HEK293 (cell line): ENCODE measurements around the gene CATSPER3.
A peak's percentile ranks its signal among the peaks of the same experiment; 100 is the strongest.

Experiments used
- CTCF ChIA-PET: fragments of 350-600 bp; formaldehyde crosslinking; extraction: SDS; loops from one replicate; lab custom pipeline; 2021; ENCODE audit warnings: antibody characterized with exemption; lab: Yijun Ruan, JAX
- POLR2A ChIA-PET: fragments of 300-600 bp; formaldehyde crosslinking; extraction: SDS; loops from one replicate; lab custom pipeline; 2020; ENCODE audit warnings: antibody characterized with exemption, inconsistent platforms; lab: Yijun Ruan, JAX
- H3K27ac ChIP-seq: fragments of 200-500 bp; sonication (Bioruptor generic); 2 replicates; pipeline ENCODE4 v1.5.1; 2014; ENCODE audit warnings: low read depth, low read length, control low read depth, inconsistent platforms; ENCODE audit errors: extremely low read depth
- H3K36me3 ChIP-seq, 2 experiments: fragments of 200-500 bp in 1 of 2; sonication (Bioruptor generic) in 1 of 2; 1 replicate in 1 of 2; 2 replicates in 1 of 2; pipeline ENCODE4 v1.5.1; 2014 to 2017; ENCODE audit warnings: inconsistent platforms in 2 of 2, low read length in 2 of 2; ENCODE audit not compliant: control insufficient read depth in 2 of 2, insufficient read depth in 1 of 2
- H3K4me1 ChIP-seq: fragments of 200-500 bp; sonication (Bioruptor generic); 2 replicates; pipeline ENCODE4 v1.5.1; 2014; ENCODE audit warnings: mild to moderate bottlenecking, low read length, inconsistent platforms; ENCODE audit not compliant: control insufficient read depth, insufficient read depth
- H3K4me3 ChIP-seq: 2 replicates; pipeline ENCODE4 v1.5.1; 2011; ENCODE audit warnings: low read depth, mild to moderate bottlenecking, control low read depth, low read length, moderate library complexity
- H3K9me3 ChIP-seq: fragments of 200-500 bp; sonication (Bioruptor generic); 2 replicates; pipeline ENCODE4 v1.5.1; 2014; ENCODE audit warnings: low read depth, low read length, inconsistent platforms; ENCODE audit not compliant: control insufficient read depth, insufficient read depth
- EGR2 ChIP-seq: fragments of 450-650 bp; formaldehyde crosslinking; IDR thresholded peaks from 2 replicates; pipeline ENCODE4 v1.5.1; 2016; ENCODE audit warnings: low read depth, missing biosample characterization, missing genetic modification characterization
- KLF1 ChIP-seq: fragments of 450-650 bp; formaldehyde crosslinking; IDR thresholded peaks from 2 replicates; pipeline ENCODE4 v1.5.1; 2016; ENCODE audit warnings: missing biosample characterization, missing genetic modification characterization
- KLF8 ChIP-seq: fragments of 450-650 bp; formaldehyde crosslinking; IDR thresholded peaks from 2 replicates; pipeline ENCODE4 v1.5.1; 2016; ENCODE audit warnings: missing biosample characterization, missing genetic modification characterization
- MEIS1 ChIP-seq: sonication (generic); formaldehyde crosslinking; IDR thresholded peaks from 2 replicates; pipeline ENCODE4 v1.8.1; 2022; ENCODE audit warnings: missing genetic modification reagents, mild to moderate bottlenecking, borderline replicate concordance
- SP2 ChIP-seq: fragments of 450-650 bp; formaldehyde crosslinking; IDR thresholded peaks from 2 replicates; pipeline ENCODE4 v1.5.1; 2016; ENCODE audit warnings: missing biosample characterization, missing genetic modification characterization
- ZBTB48 ChIP-seq: fragments of 450-650 bp; formaldehyde crosslinking; IDR thresholded peaks from 2 replicates; pipeline ENCODE4 v1.5.1; 2016; ENCODE audit warnings: missing biosample characterization, missing genetic modification characterization
- ZFHX2 ChIP-seq: fragments of 450-650 bp; formaldehyde crosslinking; conservative IDR thresholded peaks from 2 replicates; pipeline ENCODE4 v1.5.1; 2016; ENCODE audit warnings: missing biosample characterization, missing genetic modification characterization
- ZNF138 ChIP-seq: fragments of 450-650 bp; formaldehyde crosslinking; IDR thresholded peaks from 2 replicates; pipeline ENCODE4 v1.5.1; 2016; ENCODE audit warnings: missing biosample characterization, missing genetic modification characterization, borderline replicate concordance
- ZNF2 ChIP-seq: fragments of 450-650 bp; formaldehyde crosslinking; IDR thresholded peaks from 2 replicates; pipeline ENCODE4 v1.5.1; 2016; ENCODE audit warnings: missing biosample characterization, missing genetic modification characterization
- ZNF211 ChIP-seq: fragments of 450-650 bp; formaldehyde crosslinking; IDR thresholded peaks from 2 replicates; pipeline ENCODE4 v1.5.1; 2016; ENCODE audit warnings: low read depth, missing biosample characterization, missing genetic modification characterization
- ZNF248 ChIP-seq: fragments of 450-650 bp; formaldehyde crosslinking; IDR thresholded peaks from 2 replicates; pipeline ENCODE4 v1.5.1; 2017; ENCODE audit warnings: missing biosample characterization, missing genetic modification characterization
- ZNF585B ChIP-seq: fragments of 450-650 bp; formaldehyde crosslinking; IDR thresholded peaks from 2 replicates; pipeline ENCODE4 v1.5.1; 2016; ENCODE audit warnings: missing biosample characterization, missing genetic modification characterization
- ZNF654 ChIP-seq: fragments of 450-650 bp; formaldehyde crosslinking; IDR thresholded peaks from 2 replicates; pipeline ENCODE4 v1.5.1; 2016; ENCODE audit warnings: low read depth, missing biosample characterization, missing genetic modification characterization
- ZNF747 ChIP-seq: fragments of 450-650 bp; formaldehyde crosslinking; IDR thresholded peaks from 2 replicates; pipeline ENCODE4 v1.5.1; 2016; ENCODE audit warnings: missing biosample characterization, missing genetic modification characterization
- ZNF785 ChIP-seq: fragments of 450-650 bp; formaldehyde crosslinking; IDR thresholded peaks from 2 replicates; pipeline ENCODE4 v1.5.1; 2016; ENCODE audit warnings: missing biosample characterization, missing genetic modification characterization
- ZNF792 ChIP-seq: fragments of 450-650 bp; formaldehyde crosslinking; IDR thresholded peaks from 2 replicates; pipeline ENCODE4 v1.5.1; 2016; ENCODE audit warnings: missing biosample characterization, missing genetic modification characterization
- ZSCAN30 ChIP-seq: fragments of 450-650 bp; IDR thresholded peaks from 2 replicates; pipeline ENCODE4 v1.5.1; 2018; ENCODE audit warnings: missing biosample characterization, mild to moderate bottlenecking, missing genetic modification characterization, moderate library complexity
- TF ChIP-seq, protein P1 (sequence below): fragments of 450-650 bp; formaldehyde crosslinking; IDR thresholded peaks from 2 replicates; pipeline ENCODE4 v1.5.1; 2016; ENCODE audit warnings: missing biosample characterization, missing genetic modification characterization
- TF ChIP-seq, protein P2 (sequence below): fragments of 450-650 bp; formaldehyde crosslinking; IDR thresholded peaks from 2 replicates; pipeline ENCODE4 v1.5.1; 2017; ENCODE audit warnings: missing biosample characterization, missing genetic modification characterization
- TF ChIP-seq, protein P3 (sequence below): fragments of 450-650 bp; formaldehyde crosslinking; IDR thresholded peaks from 2 replicates; pipeline ENCODE4 v1.5.1; 2016; ENCODE audit warnings: missing biosample characterization, missing genetic modification characterization
- TF ChIP-seq, protein P4 (sequence below): fragments of 450-650 bp; formaldehyde crosslinking; IDR thresholded peaks from 2 replicates; pipeline ENCODE4 v1.5.1; 2016; ENCODE audit warnings: missing biosample characterization, missing genetic modification characterization, borderline replicate concordance
- TF ChIP-seq, protein P5 (sequence below): fragments of 450-650 bp; formaldehyde crosslinking; IDR thresholded peaks from 2 replicates; pipeline ENCODE4 v1.5.1; 2016; ENCODE audit warnings: missing biosample characterization, missing genetic modification characterization
- TF ChIP-seq, protein P6 (sequence below): fragments of 450-650 bp; formaldehyde crosslinking; IDR thresholded peaks from 2 replicates; pipeline ENCODE4 v1.5.1; 2016; ENCODE audit warnings: missing biosample characterization, missing genetic modification characterization

Gene CATSPER3

DNA sequence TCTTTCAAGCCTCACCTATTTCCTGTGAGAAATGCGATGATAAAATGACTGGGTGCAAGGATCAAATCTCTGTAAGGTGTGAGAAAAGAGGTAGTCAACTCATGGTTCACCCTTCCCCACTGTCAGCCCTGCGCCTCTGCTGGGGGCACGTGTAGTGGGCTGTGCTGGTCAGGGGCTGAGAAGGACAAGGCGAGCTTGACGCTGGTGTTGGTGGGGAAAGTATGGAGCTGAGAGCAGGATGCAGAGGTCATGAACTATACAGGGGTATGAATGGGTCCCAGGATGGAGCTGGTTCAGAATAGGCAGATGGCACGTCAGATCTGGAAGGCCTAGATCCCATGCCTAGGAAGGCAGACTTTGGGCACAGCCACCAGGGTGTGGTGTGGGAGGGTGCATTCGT lies 45.7 kb downstream of the CATSPER3 start (continued):
- TF ChIP-seq ZNF138 (tag by site-specific recombination) (no peak), ZNF654 (tag by site-specific recombination) (no peak)
- TF ChIP-seq, protein P1, sequence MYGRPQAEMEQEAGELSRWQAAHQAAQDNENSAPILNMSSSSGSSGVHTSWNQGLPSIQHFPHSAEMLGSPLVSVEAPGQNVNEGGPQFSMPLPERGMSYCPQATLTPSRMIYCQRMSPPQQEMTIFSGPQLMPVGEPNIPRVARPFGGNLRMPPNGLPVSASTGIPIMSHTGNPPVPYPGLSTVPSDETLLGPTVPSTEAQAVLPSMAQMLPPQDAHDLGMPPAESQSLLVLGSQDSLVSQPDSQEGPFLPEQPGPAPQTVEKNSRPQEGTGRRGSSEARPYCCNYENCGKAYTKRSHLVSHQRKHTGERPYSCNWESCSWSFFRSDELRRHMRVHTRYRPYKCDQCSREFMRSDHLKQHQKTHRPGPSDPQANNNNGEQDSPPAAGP (tag by site-specific recombination), result no peak
- TF ChIP-seq, all 188 proteins: peak for 0

DNA sequence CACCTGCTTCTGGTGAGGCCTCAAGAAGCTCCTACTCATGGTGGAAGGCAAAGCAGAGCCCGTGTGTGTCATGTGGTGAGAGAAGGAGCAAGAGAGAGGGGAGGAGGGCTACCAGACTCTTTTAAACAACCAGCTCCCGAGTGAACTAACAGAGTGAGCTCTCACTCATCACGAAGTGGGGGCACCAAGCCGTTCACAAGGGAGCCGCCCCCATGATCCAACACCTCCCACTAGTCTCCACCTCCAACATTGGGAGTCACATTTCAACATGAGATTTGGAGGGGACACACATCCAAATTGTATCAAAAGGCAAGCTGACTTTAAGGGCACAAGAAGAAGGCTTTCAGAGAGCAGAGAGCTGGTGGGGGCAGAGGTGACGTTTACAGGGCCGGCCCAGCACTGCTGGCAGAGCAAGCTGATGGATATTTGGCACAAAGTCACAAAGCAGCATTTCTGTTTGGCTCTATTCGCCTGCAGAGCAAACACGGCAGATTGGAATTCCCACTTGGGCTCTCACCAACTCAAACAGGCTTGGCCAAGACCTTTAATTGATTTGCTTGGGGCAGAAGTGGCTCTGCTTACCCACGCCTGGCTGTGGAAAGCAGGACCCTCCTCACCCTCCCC lies 46.4 kb downstream of the CATSPER3 start:
- H3K4me3 ChIP-seq, result no peak overlapping the region

DNA sequence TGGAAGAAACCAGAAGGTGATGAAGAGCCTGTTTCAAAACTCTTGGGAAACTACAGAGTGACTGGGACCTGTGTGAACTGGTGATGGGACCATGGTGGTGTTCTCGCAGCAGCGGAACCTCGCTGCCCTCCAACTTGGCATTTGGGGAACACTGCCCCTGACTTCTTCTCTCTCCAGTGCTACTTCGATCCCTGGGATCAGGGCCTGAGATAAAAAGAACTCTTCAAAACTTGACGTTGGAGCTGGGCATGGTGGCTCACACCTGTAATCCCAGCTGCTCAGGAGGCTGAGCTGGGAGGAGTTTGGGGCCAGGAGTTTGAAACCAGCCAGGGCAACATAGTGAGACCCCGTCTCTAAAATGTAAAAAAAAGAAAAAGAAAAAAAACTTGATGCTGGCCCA lies 48.2 kb downstream of the CATSPER3 start:
- ChIA-PET POLR2A (no interaction called here), CTCF (interaction anchor here (0.7 kb wide), 1 partner anchor 675 kb away, joined by 4 read pairs; no protein-coding TSS in a partner anchor)
- Histone ChIP-seq H3K9me3 (no peaks in the 10 kb centered on the region), H3K4me1 (no peaks in the 10 kb centered on the region), H3K27ac (no peak overlapping the region), H3K36me3 (no peaks in the 10 kb centered on the region), H3K4me3 (no peak overlapping the region)
- TF ChIP-seq ZBTB48 (tag by site-specific recombination), result no peak
- TF ChIP-seq, protein P2, sequence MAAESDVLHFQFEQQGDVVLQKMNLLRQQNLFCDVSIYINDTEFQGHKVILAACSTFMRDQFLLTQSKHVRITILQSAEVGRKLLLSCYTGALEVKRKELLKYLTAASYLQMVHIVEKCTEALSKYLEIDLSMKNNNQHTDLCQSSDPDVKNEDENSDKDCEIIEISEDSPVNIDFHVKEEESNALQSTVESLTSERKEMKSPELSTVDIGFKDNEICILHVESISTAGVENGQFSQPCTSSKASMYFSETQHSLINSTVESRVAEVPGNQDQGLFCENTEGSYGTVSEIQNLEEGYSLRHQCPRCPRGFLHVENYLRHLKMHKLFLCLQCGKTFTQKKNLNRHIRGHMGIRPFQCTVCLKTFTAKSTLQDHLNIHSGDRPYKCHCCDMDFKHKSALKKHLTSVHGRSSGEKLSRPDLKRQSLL (tag by site-specific recombination), result no peak
- no peak for TF ChIP-seq KLF8 (tag by site-specific recombination)
- no peak for TF ChIP-seq ZNF2 (tag by site-specific recombination)
- TF ChIP-seq ZNF211 (tag by site-specific recombination), result no peak
- no peak for TF ChIP-seq ZNF792 (tag by site-specific recombination)
- no peak for TF ChIP-seq SP2 (tag by site-specific recombination)
- no peak for TF ChIP-seq KLF1 (tag by site-specific recombination)
- no peak for TF ChIP-seq ZSCAN30 (tag by site-specific recombination)
- TF ChIP-seq ZNF785, result no peak
- TF ChIP-seq, protein P3, sequence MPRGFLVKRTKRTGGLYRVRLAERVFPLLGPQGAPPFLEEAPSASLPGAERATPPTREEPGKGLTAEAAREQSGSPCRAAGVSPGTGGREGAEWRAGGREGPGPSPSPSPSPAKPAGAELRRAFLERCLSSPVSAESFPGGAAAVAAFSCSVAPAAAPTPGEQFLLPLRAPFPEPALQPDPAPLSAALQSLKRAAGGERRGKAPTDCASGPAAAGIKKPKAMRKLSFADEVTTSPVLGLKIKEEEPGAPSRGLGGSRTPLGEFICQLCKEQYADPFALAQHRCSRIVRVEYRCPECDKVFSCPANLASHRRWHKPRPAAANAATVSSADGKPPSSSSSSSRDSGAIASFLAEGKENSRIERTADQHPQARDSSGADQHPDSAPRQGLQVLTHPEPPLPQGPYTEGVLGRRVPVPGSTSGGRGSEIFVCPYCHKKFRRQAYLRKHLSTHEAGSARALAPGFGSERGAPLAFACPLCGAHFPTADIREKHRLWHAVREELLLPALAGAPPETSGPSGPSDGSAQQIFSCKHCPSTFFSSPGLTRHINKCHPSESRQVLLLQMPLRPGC (tag by site-specific recombination), result no peak
- TF ChIP-seq, protein P4, sequence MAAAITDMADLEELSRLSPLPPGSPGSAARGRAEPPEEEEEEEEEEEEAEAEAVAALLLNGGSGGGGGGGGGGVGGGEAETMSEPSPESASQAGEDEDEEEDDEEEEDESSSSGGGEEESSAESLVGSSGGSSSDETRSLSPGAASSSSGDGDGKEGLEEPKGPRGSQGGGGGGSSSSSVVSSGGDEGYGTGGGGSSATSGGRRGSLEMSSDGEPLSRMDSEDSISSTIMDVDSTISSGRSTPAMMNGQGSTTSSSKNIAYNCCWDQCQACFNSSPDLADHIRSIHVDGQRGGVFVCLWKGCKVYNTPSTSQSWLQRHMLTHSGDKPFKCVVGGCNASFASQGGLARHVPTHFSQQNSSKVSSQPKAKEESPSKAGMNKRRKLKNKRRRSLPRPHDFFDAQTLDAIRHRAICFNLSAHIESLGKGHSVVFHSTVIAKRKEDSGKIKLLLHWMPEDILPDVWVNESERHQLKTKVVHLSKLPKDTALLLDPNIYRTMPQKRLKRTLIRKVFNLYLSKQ, result no peak
- TF ChIP-seq, protein P5, sequence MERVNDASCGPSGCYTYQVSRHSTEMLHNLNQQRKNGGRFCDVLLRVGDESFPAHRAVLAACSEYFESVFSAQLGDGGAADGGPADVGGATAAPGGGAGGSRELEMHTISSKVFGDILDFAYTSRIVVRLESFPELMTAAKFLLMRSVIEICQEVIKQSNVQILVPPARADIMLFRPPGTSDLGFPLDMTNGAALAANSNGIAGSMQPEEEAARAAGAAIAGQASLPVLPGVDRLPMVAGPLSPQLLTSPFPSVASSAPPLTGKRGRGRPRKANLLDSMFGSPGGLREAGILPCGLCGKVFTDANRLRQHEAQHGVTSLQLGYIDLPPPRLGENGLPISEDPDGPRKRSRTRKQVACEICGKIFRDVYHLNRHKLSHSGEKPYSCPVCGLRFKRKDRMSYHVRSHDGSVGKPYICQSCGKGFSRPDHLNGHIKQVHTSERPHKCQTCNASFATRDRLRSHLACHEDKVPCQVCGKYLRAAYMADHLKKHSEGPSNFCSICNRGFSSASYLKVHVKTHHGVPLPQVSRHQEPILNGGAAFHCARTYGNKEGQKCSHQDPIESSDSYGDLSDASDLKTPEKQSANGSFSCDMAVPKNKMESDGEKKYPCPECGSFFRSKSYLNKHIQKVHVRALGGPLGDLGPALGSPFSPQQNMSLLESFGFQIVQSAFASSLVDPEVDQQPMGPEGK (tag by site-specific recombination), result no peak
- no peak for TF ChIP-seq MEIS1 (CRISPR knock-in tag)
- TF ChIP-seq, protein P6, sequence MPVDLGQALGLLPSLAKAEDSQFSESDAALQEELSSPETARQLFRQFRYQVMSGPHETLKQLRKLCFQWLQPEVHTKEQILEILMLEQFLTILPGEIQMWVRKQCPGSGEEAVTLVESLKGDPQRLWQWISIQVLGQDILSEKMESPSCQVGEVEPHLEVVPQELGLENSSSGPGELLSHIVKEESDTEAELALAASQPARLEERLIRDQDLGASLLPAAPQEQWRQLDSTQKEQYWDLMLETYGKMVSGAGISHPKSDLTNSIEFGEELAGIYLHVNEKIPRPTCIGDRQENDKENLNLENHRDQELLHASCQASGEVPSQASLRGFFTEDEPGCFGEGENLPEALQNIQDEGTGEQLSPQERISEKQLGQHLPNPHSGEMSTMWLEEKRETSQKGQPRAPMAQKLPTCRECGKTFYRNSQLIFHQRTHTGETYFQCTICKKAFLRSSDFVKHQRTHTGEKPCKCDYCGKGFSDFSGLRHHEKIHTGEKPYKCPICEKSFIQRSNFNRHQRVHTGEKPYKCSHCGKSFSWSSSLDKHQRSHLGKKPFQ, result no peak
- TF ChIP-seq ZNF747 (tag by site-specific recombination), result no peak
- TF ChIP-seq ZNF248 (tag by site-specific recombination), result no peak

More for the DNA sequence above, 46.4 kb downstream of the CATSPER3 start:
- Histone ChIP-seq H3K4me1 (no peaks in the 10 kb centered on the region), H3K36me3 (no peaks in the 10 kb centered on the region), H3K9me3 (no peaks in the 10 kb centered on the region), H3K27ac (no peak overlapping the region)
- ChIA-PET POLR2A (no interaction called here), CTCF (interaction anchor here (0.5 to 1.0 kb wide), 3 partner anchors 18 to 508 kb away, joined by 3 read pairs; no protein-coding TSS in a partner anchor)
- TF ChIP-seq ZFHX2 (tag by site-specific recombination) (peak; percentile 67), EGR2 (tag by site-specific recombination) (peak; percentile 44; the same call in 1 of the 2 replicates), ZNF585B (tag by site-specific recombination) (no peak)
